Fibroblast of pulmonary artery (primary cell): ENCODE results near the gene GALNT2.

Experiments used
- DNase-seq: peaks from one replicate; pipeline ENCODE4 v3.0.0-alpha.2; 2010; ENCODE audit warnings: low read depth
- H3K4me3 ChIP-seq: replicated peaks from 2 replicates; pipeline ENCODE4 v1.5.1; 2011; ENCODE audit warnings: low read depth, mild to moderate bottlenecking, control low read depth, low read length, moderate library complexity
- TF ChIP-seq, protein P1 (sequence below): IDR thresholded peaks from 2 replicates; pipeline ENCODE4 v1.5.1; 2011; ENCODE audit warnings: mild to moderate bottlenecking, control low read depth, low read length, inconsistent platforms; ENCODE audit errors: missing control alignments

GALNT2 gene

DNA sequence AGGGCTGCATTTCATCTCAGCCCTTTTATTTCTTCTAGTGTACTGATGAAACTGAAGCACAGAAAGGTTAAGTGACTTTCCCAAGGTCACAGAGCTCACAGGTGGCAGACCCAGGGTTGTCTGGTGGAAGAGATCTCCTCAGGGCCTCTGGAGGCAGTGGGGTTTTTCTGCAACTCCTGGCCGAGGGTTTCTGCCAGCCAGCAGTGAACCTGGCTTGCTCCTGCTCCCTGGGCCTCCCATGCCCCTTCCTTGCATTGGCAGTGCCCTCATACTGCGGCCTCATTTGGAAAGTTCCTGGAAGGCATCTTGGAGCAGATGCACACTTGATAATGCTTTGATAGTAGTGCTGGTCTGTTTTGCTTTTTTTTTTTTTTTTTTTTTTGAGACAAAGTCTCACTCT is 7.7 kb downstream of the GALNT2 start:
- DNase-seq: no peak
- no peak overlapping the region for H3K4me3 ChIP-seq
- TF ChIP-seq, protein P1, sequence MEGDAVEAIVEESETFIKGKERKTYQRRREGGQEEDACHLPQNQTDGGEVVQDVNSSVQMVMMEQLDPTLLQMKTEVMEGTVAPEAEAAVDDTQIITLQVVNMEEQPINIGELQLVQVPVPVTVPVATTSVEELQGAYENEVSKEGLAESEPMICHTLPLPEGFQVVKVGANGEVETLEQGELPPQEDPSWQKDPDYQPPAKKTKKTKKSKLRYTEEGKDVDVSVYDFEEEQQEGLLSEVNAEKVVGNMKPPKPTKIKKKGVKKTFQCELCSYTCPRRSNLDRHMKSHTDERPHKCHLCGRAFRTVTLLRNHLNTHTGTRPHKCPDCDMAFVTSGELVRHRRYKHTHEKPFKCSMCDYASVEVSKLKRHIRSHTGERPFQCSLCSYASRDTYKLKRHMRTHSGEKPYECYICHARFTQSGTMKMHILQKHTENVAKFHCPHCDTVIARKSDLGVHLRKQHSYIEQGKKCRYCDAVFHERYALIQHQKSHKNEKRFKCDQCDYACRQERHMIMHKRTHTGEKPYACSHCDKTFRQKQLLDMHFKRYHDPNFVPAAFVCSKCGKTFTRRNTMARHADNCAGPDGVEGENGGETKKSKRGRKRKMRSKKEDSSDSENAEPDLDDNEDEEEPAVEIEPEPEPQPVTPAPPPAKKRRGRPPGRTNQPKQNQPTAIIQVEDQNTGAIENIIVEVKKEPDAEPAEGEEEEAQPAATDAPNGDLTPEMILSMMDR: no peak

DNA sequence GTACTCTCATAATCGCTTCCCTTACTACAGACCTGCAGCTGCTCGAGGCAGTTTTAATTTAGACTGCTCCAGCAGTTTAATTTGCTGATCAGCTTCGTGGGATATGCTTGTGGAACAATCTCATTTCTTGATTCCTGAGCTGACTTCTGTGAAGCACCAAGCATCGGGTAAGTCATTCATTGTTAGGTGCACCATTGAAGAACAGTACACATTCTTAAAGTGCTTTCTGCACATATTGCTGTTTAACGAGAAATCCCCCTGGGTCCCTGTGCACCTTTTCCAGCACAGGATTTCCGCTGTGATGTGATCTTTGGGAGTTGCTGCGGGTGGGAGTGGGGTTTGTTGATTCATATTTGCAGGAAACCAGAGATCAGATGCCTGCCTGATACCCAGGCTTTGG is 9.1 kb downstream of the GALNT2 start:
- no peak for DNase-seq
- no peak overlapping the region for H3K4me3 ChIP-seq
- TF ChIP-seq, protein P1: no peak

DNA sequence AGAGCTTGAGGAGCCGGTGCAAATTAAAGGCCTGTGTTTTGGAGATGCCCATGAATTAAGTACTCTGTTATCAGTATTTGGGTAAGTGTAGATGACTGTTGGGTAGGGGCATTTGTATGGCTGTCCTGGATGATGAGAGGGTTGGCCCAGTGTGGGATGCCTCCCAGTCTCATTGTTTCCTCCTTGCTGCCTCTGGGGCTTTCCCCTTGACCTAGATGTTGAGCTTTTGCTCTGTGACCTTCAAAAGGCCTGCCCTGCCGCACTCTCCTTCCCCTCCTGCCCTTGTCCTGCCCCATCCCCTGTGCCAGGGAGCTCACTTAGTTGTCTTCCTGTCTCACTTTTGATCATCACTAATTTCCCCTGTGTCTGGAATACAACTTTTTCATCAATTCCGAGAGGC is 10.0 kb downstream of the GALNT2 start:
- no peak for DNase-seq
- H3K4me3 ChIP-seq: no peak overlapping the region
- TF ChIP-seq, protein P1: no peak

DNA sequence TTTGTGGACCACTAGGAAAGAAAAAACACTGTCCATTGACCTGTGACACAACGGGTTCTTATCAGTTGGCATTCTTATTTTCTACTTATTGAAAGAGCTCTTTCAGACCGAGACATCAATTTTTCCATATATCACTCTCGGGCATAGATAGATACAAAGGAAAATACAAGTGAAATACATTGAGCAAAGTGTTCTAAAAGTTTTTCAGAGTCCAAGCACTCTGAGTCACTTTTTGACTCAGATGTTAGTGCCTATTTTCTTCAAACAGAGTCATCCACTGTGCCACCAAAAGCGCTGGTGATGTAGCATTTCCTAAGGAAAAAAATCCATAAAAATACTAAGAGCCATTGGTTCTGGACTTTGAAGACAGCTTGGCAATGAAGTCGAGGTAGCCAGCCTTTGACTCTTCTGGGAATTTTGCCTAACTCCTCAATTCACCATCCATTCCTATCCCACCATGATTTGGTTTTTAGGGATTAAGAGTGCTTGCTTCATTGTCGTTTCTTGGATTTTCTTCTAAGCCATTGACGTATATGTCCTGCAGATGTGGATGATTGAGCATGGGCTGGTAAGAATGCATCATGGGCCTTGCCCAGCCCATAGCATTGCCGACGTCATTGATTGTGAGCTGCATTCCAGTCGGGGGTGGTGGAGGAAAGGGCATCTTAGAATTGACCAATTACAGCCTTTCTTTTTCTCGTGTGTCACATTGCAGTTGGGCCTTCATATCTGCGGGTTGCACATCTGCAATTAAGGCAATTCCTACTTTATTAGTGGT is 10.6 kb downstream of the GALNT2 start:
- TF ChIP-seq, protein P1: no peak

DNA sequence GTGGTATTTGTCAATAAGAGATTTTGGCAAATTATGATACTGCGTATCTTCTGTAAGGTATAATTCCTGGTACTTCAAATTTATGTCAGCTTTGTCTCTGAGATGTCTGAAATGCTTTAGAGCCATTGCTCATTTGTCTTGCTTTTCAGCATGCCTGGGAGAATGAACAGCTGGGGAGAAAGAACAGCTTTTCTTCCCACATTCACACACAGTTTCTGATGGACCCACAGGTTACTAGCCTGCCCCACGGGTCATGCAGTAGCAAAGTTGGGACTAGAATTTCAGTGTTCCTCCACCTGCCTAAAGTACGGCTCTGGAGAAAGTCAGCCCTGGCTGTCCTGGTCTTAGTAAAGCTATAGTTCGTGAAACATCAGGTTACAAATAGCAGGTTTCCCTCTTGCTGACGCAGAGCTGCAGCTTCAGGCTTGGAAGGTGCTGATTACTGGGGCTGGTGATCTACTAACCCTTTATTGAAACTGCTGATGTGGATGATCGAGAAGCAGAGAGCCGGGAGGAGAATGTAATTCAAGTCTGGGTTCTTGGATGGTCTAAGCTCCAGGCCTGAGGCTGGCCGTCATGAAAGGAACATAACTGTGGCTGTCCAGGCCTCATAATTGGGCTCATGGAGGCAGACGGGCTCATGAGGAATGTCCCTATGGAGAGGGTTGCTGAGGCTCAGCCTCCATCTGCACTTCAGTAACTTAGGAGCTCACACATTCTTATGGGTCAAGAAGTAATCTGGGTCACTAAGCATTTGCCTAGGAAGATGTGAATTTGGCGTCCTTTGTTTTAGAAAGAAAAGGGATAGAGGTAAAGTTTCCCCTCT is 12.4 kb downstream of the GALNT2 start:
- DNase-seq: no peak
- TF ChIP-seq, protein P1: no peak
- H3K4me3 ChIP-seq: no peak overlapping the region

More for the DNA sequence above, 10.6 kb downstream of the GALNT2 start:
- no peak for DNase-seq
- H3K4me3 ChIP-seq: no peak overlapping the region

DNA sequence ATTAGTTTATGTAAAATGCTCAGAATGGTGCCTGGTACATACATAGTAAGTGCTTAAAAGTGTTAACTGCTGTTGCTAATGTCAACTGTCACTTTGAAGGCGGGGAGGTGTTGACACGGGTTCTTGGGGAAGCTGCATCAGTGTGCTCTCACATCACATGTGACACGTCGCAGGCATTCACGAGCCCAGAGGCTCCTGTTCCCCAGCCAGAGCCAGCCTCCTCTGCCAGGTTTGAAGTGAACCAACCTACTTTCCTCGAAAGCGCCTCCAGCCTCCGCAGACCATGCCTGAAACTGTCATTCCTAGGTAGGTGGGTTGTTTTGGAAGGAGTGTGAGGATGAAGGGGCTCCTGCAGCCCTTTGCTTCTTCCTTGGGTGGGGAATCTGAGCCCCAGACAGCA is 13.8 kb downstream of the GALNT2 start:
- TF ChIP-seq, protein P1: no peak
- H3K4me3 ChIP-seq: no peak overlapping the region
- DNase-seq: no peak
